Fibroblast of lung (primary cell): ENCODE results near the gene MS4A3.

Experiments used
- EZH2 ChIP-seq: IDR thresholded peaks from 2 replicates; pipeline ENCODE4 v1.5.1; 2012; ENCODE audit warnings: low read length, control low read depth, mild to moderate bottlenecking; ENCODE audit errors: missing control alignments
- TF ChIP-seq, protein P1 (sequence below), 2 donors: IDR thresholded peaks in 1 of 2; conservative IDR thresholded peaks in 1 of 2; 1 replicate in 1 of 2; 2 replicates in 1 of 2; pipeline ENCODE4 v1.5.1; 2011 to 2012; ENCODE audit warnings: low read length in 2 of 2, control low read depth in 1 of 2, inconsistent platforms in 1 of 2, low read depth in 1 of 2, mild to moderate bottlenecking in 1 of 2

DNA sequence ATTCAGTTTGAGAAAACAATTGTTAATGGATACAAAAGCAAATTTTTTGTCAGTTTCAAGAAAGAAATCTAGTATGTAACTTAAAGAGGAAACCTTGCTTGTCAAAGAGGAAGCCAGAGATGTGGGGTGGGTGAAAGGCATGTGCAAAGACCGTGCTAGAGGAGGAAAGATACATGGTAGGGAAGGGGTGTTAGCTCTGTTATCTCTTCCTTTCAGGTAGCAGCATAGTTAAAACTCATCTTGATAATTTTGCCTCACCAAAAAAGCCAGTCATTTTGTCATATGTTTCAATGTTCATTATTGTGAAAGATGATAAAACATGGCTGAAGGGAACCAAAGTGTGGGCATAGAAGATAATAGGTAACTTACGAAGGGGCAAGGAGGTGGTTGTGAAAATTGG, 29.4 kb downstream of the MS4A3 start:
- TF ChIP-seq, protein P1, sequence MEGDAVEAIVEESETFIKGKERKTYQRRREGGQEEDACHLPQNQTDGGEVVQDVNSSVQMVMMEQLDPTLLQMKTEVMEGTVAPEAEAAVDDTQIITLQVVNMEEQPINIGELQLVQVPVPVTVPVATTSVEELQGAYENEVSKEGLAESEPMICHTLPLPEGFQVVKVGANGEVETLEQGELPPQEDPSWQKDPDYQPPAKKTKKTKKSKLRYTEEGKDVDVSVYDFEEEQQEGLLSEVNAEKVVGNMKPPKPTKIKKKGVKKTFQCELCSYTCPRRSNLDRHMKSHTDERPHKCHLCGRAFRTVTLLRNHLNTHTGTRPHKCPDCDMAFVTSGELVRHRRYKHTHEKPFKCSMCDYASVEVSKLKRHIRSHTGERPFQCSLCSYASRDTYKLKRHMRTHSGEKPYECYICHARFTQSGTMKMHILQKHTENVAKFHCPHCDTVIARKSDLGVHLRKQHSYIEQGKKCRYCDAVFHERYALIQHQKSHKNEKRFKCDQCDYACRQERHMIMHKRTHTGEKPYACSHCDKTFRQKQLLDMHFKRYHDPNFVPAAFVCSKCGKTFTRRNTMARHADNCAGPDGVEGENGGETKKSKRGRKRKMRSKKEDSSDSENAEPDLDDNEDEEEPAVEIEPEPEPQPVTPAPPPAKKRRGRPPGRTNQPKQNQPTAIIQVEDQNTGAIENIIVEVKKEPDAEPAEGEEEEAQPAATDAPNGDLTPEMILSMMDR (conservative IDR thresholded peaks at IDR 0.05 in 1 of 2, IDR thresholded peaks at IDR 0.05 in 1 of 2; ENCODE audit: low read depth in 1 of 2, low read length in 2 of 2) = no peak
- TF ChIP-seq EZH2 = no peak
